DMS79 (cell line): ENCODE results near the gene PPIC.

Experiments used
- DNase-seq: peaks from one replicate; lab custom pipeline; 2025; lab: John Stamatoyannopoulos, UW

The PPIC gene

DNA sequence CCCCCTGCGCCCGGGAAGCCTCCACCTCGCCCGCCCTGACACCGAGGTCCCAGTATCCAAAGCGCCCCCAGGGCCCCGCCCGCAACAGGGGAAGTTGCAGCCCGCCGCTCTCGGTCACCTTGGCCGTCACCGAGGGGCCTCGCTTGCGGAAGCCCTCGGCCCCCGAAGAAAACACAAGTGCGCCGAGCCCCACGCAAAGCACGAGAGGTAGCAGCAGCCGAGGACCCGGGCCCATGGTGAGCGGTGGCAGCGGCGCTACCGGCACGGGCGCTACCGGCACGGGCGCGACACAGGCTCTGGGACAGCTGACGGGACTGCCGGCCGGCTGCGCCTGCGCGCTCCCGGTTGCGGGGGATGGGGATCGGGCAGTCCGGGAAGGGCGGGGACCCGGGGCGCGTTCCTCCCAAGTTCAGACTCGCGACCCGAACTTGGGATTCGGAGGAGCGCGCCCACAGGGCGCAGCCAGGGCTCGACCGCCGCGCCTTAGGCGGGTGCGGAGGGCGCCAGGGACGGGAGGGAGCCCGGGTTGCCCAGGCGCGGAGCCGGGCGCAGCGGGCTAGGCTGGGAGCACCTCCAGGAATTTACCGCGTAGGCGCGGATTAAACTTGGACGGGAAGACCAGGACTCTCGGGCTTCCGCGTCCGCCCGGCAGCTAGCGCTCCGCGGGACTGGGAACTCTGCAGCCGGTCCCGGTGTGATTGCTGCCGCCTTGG, at the start of gene PPIC:
Gene PPIC (minus strand): TSS at position 335 of the 713 bp plus-strand sequence. CDS start 100 bp downstream, at position 235.
- no peak for DNase-seq

DNA sequence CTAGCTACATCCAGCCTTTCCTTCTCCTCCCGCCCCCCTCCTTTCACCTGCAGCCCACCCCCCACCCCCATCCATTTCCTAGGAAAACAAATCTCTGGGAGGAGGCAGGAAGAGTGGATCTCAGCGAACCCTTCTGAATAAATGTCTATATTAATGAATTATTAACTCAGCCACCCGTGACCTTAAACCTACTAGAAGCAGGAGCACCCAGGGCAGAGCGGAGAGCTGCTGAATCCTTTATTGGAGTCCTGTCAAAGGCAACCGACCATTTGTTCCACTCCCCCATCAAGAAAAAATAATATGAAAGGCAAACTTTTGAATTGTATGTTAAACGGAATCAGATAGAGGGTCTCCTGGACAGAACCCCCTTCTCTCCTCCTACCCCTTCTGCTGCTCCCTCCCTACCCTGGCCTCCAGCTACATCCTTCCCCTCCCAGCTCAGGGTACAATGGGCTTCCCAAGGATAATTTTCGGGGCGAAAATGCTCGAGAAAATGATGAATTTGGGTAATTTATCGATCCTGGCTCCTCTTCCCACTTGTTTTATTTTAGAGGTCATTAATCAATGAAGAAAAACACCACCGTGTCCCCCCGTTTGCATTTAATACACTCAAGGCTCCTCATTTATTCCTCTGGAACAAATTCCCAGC, 49.2 kb upstream of the PPIC start:
- no peak for DNase-seq

- DNase-seq: no peak
Observed at GRCh38 chr5:123084730-123085605, 48.4 kb upstream of the PPIC start.

GRCh38 chr5:123083298-123083697, 46.8 kb upstream of the PPIC start:
- no peak for DNase-seq

DNA sequence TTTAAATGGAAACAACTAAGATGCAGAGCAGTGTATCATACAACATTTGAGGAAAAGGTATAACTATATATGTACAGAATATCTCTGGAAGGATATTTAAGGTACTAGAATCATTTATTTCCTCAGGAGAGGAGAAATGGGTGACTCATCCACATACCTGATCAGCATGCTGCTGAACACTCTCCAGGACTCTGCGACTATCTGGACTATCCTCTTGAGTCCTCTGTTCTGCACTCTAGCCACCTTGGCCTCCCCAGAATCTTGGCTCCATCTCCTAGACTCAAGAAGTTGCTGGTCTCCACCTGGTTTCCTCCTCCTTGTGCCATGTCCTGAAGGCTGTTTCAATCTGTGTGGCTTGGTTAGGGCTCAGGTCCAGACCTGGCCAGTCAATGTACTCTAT, 43.7 kb upstream of the PPIC start:
- no peak for DNase-seq

- DNase-seq: no peak
Observed at GRCh38 chr5:123075521-123076163, 39.1 kb upstream of the PPIC start.

DNA sequence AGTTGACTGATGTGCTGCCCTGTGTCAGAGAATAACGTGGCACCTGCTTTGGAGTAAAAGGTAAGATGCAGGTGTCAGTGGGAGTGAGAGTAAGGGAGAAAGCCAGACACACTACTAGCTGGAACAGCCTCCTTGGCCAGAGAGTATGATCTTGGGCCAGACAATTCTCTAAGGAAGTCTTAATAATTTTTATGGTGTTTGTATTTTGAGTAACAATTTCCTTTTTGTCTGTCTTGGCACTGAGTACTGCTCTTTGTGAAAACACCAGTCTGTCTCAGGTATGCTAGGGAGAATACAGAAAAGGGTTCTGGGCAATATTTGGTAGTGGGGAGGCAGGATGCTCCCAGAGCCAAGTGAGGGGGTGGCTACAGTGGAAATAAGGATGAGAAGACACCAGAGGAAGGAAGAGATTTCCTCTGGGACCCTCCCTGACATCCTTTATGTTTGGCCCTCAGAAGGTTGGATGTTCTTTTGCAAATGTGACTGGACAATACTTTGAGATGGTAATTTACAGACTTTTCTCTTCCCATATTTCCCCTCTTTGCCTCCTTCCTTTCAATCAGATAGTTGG, 31.9 kb upstream of the PPIC start:
- DNase-seq: no peak

GRCh38 chr5:123066016-123066415, 29.5 kb upstream of the PPIC start:
- DNase-seq: no peak

DNA sequence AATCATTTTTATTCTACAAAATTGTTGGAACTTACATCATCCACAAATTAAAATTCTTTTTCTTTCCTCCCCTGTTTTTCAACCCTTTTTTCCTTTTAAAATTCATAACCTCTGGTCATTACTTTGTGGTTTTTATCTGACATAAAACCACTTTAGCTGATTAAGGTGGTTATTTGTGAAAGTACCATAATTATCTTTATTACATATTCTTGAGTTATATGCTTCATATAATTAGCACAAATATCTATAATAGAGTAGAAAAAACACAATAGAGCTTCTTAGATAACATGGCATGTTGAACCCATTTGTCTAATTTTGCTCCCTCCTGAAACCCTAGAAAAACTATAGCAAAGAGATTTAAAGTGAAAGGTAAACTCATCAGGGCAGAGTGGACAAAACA, 22.9 kb upstream of the PPIC start:
- DNase-seq: peak; percentile 4

DNA sequence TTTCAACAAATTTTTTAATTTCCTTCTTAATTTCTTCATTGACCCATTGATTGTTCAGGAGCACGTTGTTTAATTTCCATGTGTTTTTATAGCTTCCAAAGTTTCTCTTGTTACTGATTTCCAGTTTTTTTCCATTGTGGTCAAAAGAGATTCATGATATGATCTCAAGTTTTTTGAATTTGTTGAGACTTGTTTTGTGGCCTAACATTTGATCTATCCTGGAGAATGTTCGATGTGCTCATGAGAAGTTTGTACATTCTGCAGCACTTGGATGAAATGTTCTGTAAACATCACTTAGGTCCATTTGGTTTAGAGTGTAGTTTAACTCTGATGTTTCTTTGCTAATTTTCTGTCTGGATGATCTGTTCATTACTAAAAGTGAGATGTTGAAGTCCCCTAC, 14.7 kb upstream of the PPIC start:
- no peak for DNase-seq

DNA sequence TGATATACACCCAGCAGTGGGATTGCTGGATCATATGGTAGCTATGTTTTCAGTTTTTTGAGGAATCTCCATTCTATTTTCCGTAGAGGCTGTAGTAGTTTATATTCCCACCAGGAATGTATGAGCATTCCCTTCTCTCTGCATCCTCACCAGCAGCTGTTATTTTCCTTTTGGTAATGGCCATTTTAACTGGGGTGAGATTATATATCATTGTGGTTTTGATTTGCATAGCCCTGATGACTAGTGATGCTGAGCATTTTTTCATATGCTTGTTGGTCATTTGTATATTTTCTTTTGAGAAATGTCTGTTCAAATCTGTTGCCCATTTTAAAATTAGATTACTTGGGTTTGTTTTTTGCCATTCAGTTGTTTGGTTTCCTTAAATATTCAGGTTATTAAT, 11.2 kb upstream of the PPIC start:
- DNase-seq: no peak

DNA sequence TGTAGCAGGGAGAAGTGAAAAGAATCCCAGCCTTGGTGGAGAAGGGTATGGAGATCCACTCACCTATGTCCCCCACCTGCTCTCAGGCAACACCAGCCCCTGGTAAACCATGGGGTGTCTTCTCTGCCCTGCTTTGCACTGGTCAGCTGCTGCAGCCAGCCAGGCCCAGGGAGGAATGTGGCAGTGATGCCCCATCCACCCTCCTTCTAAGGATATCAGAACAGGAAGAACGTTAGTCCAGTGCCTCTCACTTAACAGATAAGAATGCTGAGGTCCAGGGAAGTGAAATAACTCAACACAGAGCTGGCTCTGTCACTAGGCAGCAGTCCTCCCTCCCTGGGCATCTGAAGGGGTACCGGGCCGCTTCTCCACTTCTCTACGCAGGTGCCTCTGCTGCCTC, 9.7 kb upstream of the PPIC start:
- no peak for DNase-seq

DNA sequence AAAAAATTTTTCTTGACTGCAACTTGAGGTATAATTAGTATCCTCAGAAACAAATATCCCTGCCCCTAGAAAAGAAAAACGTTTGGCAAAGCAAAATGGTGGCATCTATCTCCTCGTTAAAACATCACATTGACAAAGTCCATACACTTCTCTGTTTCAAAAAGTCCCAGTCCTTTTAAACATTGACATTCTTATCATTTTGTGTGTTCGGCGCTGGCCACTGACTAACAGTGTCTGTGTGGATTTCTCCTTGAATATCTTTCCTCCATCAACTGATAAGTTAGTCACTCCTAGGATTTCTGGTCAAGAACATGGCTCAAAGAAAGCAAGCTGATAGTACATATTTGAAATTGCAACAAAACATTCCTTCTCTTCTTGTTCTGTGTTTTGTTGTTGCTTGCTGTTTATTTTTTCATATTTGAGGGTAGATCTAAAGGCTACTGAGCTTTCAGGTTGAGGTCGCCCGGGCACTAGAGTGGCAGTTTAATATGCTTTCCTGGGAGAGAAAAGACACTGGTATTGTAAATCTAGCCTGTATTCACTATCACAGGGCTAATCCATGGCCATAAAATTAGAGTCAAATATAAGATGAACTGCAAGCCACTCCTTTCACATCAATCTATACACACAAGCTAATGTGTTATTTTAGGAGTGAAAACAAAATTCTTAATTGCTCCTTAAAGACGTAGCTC, 8.5 kb upstream of the PPIC start:
- no peak for DNase-seq

GRCh38 chr5:123039673-123040072, 3.1 kb upstream of the PPIC start:
- DNase-seq: no peak

- no peak for DNase-seq
Observed at GRCh38 chr5:123037104-123037418, 536 bp upstream of the PPIC start.

- no peak for DNase-seq
Observed at GRCh38 chr5:123035918-123036390, 571 bp downstream of the PPIC start.

GRCh38 chr5:123035360-123035917, 1.1 kb downstream of the PPIC start:
- no peak for DNase-seq

DNA sequence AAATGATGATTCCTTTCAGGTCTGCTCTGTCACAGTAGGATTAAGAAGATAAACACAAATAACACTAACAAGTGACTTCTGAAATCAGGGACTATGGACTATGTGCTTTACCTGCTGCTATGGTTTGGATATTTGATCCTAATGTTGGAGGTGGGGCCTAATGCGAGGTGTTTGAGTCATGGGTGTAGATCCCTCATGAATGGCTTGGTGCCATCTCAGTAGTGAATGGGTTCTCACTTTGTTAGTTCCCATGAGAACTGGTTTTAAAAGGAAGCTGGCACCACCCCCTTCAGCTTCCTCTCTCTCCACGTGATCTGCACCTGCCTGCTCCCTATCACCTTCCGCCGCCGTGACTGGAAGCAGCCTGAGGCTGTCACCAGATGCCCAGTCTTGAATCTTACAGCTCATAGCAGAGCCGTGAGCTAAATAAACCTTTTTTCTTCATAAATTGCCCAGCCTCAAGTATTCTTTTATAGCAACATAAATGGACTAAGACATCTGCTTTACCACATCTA, 3.3 kb downstream of the PPIC start:
- DNase-seq: no peak

- no peak for DNase-seq
Observed at GRCh38 chr5:123028222-123028621, 8.3 kb downstream of the PPIC start.

DNA sequence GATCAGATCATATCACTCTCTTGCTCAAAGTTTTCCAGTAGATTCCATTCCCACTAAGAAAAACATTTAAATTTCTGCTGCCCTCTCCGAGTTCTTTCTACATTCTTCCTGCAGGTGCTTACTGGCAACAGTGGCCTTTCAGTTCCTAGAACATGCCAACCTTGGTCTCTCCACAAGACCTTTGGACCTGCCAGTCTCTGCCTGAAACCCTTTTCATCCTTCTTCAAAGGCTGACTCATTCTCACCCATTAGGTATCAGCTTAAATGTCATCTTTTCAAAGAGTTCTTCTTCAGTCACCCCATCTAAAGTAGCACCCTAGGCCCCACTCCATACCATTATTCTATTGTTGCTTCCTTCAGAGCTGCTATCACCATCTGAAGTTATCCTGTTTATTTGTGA, 21.8 kb downstream of the PPIC start:
- no peak for DNase-seq

GRCh38 chr5:123012321-123012720, 24.2 kb downstream of the PPIC start:
- no peak for DNase-seq
